T-helper 2 cell treated with Interferon-gamma antibody and Interleukin-4, amounts not matched to agents 5 μg/mL and 100 μg/mL, for 36 hours (primary cell): ENCODE measurements around the gene CYFIP2.
A peak's percentile ranks its signal among the peaks of the same experiment; 100 is the strongest.

Experiments used
- DNase-seq: peaks from one replicate; pipeline ENCODE4 v3.0.0; 2021; ENCODE audit warnings: low spot score
- H3K27ac Mint-ChIP-seq: one replicate; pipeline ENCODE4 v1.8.0; 2021; ENCODE audit warnings: mild to moderate bottlenecking, mixed read lengths
- H3K27me3 Mint-ChIP-seq: one replicate; pipeline ENCODE4 v1.8.0; 2021; ENCODE audit warnings: low read depth, mixed read lengths
- H3K36me3 Mint-ChIP-seq: one replicate; pipeline ENCODE4 v1.8.0; 2021; ENCODE audit warnings: low read depth, mixed read lengths
- H3K4me1 Mint-ChIP-seq: one replicate; pipeline ENCODE4 v1.8.0; 2021; ENCODE audit warnings: low read depth, mixed read lengths
- H3K4me3 Mint-ChIP-seq: one replicate; pipeline ENCODE4 v1.8.0; 2022; ENCODE audit warnings: mild to moderate bottlenecking, moderate library complexity, mixed read lengths
- H3K9me3 Mint-ChIP-seq: one replicate; pipeline ENCODE4 v1.8.0; 2021; ENCODE audit warnings: mixed read lengths

CYFIP2 gene

DNA sequence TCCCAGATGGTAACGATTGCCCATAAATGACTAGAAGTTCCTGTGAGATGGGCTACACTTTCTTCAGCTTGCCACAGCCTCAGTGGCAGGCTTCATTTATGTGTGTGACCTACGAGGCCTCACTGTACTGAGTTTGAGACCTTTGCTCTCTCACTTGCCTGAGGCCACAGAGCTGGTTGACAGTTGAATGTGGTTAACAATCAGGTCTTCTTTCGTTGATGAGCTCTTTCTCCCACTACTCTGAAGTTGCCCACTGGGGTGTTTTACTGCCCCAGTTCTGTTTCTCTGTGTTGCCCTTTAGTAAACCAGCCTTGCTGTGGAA lies 70.5 kb downstream of the CYFIP2 start:
- Mint-ChIP-seq H3K4me3 (no peak overlapping the region), H3K9me3 (no peaks in the 10 kb centered on the region), H3K27ac (no peak overlapping the region), H3K4me1 (no peaks in the 10 kb centered on the region), H3K36me3 (peaks cover 73% of the 10 kb centered on the region), H3K27me3 (no peaks in the 10 kb centered on the region)
- DNase-seq: no peak

- peaks cover 76% of the 10 kb centered on the region for H3K36me3 Mint-ChIP-seq
- no peaks in the 10 kb centered on the region for H3K27me3 Mint-ChIP-seq
- no peak for DNase-seq
- no peaks in the 10 kb centered on the region for H3K9me3 Mint-ChIP-seq
- H3K4me1 Mint-ChIP-seq: peaks cover 10% of the 10 kb centered on the region
- H3K27ac Mint-ChIP-seq: peak overlapping the region; percentile 49
- H3K4me3 Mint-ChIP-seq: no peak overlapping the region
Observed at GRCh38 chr5:157339409-157339808, 73.5 kb downstream of the CYFIP2 start.

- Mint-ChIP-seq H3K27me3 (no peaks in the 10 kb centered on the region), H3K36me3 (peaks cover 84% of the 10 kb centered on the region), H3K4me1 (peaks cover 14% of the 10 kb centered on the region), H3K27ac (no peak overlapping the region), H3K9me3 (no peaks in the 10 kb centered on the region), H3K4me3 (no peak overlapping the region)
- no peak for DNase-seq
Observed at GRCh38 chr5:157342822-157343402, 77.0 kb downstream of the CYFIP2 start.

DNA sequence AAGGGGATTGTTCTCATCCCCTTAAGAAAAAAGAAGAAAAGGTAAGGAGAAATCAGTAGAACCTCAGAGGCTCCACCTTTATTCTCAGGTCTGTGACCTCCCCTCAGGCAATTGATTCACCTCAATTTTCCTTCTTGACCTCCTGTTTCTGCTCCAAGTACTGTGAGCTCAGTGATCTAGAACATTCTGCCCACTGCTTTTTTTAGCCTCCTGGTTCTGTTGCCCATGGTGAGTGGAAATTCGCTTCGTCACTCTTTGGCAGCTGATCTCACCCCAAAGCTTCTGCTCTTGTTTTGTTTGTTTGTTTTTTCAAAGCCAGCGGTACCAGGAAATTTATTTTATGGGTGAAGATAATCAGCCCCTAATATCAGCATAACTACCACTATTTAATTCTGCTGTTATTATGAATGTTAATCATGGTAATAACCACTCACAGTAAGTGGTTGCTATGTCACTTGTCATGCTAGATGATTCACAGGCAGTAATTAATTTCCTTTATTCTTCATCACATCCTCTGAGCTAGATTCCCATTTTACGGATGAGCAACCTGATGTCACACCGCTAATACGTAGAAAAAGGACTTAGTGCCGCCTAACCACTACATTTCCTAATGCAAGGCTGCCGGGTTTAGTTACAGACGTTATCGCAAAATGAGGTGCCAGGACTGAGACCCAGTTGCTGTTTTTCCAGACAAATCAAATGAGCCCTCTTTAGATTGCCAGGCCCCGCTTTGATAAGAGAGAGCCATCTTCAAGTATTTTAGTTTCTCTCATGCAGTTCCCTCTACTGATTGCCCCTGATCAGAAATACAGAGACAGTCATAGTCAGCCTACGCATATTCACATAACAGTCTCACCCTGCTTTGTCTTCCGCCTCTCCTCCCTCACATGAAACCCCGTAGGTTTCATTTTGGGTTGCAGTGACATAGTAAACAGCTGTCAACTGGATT lies 78.2 kb downstream of the CYFIP2 start:
- Mint-ChIP-seq H3K36me3 (peaks cover 80% of the 10 kb centered on the region), H3K4me1 (peaks cover 15% of the 10 kb centered on the region), H3K27me3 (no peaks in the 10 kb centered on the region), H3K9me3 (no peaks in the 10 kb centered on the region), H3K27ac (peak overlapping the region; percentile 5), H3K4me3 (no peak overlapping the region)
- DNase-seq: peak; percentile 40

- H3K36me3 Mint-ChIP-seq: peaks cover 80% of the 10 kb centered on the region
- H3K4me3 Mint-ChIP-seq: no peak overlapping the region
- peaks cover 21% of the 10 kb centered on the region for H3K4me1 Mint-ChIP-seq
Observed at GRCh38 chr5:157345067-157345466, 79.1 kb downstream of the CYFIP2 start.

GRCh38 chr5:157345485-157345884 lies 79.6 kb downstream of the CYFIP2 start:
- no peak for DNase-seq
- peaks cover 25% of the 10 kb centered on the region for H3K4me1 Mint-ChIP-seq
- peak overlapping the region; percentile 21 for H3K27ac Mint-ChIP-seq
- no peak overlapping the region for H3K4me3 Mint-ChIP-seq
- H3K36me3 Mint-ChIP-seq: peaks cover 80% of the 10 kb centered on the region
- no peaks in the 10 kb centered on the region for H3K9me3 Mint-ChIP-seq
- no peaks in the 10 kb centered on the region for H3K27me3 Mint-ChIP-seq

More at GRCh38 chr5:157345067-157345466, 79.1 kb downstream of the CYFIP2 start:
- H3K9me3 Mint-ChIP-seq: no peaks in the 10 kb centered on the region
- H3K27ac Mint-ChIP-seq: peak overlapping the region; percentile 21
- no peaks in the 10 kb centered on the region for H3K27me3 Mint-ChIP-seq
- DNase-seq: no peak

DNA sequence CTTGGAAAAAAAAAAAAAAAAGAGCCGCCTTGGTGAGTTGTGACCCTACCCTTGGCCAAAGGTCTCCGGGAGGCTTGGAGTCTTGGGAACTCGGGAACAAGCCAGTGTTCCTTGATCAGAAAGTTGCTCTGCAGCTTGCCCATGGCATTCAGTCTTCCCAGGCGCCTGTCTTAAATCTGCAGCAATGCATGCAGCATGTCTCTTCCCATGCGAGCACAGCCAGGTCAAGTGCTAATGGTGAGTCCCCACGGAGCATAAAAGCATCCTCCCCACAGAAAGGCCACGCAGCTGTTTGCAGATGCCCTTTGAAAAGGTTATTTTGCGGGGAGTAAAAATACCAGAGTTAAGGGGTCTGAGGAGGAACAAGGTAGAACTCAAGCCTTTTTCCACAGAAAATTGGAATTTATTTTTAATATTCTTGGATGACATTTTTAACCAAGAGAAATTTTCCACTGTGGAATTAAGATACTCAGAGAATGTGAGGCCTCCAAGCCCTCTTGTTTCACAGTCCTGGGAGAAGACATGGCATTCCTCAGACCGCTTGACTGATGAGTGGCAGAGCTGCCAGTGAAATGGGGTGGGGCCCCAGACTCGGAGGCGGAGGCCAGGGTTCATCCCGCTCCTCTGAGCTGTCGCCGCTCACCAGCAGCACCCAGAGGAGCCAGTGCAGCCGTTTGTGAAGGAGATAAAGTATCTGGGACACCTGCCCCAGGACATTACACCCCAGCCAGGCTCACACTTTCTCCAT lies 81.6 kb downstream of the CYFIP2 start:
- Mint-ChIP-seq H3K36me3 (peaks cover 80% of the 10 kb centered on the region), H3K4me3 (no peak overlapping the region), H3K27ac (no peak overlapping the region), H3K9me3 (no peaks in the 10 kb centered on the region), H3K4me1 (peaks cover 30% of the 10 kb centered on the region), H3K27me3 (no peaks in the 10 kb centered on the region)
- DNase-seq: no peak

DNA sequence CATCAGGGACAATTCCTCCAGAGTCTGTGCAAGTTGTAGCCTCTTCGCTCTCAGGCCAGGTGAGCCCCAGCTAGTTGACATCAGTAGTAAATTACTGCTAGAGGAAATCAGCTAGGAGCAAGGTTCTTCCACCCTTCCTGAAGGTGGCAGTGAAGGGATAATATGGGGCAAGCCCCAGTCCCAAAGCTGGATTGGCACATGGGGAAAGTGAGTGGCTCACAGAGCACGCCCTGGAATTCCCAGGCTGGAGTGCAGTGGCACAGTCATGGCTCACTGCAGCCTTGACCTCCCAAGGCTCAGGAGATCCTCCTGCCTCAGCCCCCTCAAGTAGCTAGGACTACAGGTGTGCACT lies 82.1 kb downstream of the CYFIP2 start:
- Mint-ChIP-seq H3K4me1 (peaks cover 27% of the 10 kb centered on the region), H3K27ac (no peak overlapping the region), H3K27me3 (no peaks in the 10 kb centered on the region), H3K9me3 (no peaks in the 10 kb centered on the region), H3K4me3 (no peak overlapping the region), H3K36me3 (peaks cover 78% of the 10 kb centered on the region)
- no peak for DNase-seq

- Mint-ChIP-seq H3K4me1 (peaks cover 17% of the 10 kb centered on the region), H3K27me3 (no peaks in the 10 kb centered on the region), H3K27ac (peak overlapping the region; percentile 46), H3K36me3 (peaks cover 69% of the 10 kb centered on the region), H3K4me3 (no peak overlapping the region), H3K9me3 (no peaks in the 10 kb centered on the region)
- DNase-seq: peak; percentile 44
Observed at GRCh38 chr5:157350939-157351801, 85.2 kb downstream of the CYFIP2 start.

DNA sequence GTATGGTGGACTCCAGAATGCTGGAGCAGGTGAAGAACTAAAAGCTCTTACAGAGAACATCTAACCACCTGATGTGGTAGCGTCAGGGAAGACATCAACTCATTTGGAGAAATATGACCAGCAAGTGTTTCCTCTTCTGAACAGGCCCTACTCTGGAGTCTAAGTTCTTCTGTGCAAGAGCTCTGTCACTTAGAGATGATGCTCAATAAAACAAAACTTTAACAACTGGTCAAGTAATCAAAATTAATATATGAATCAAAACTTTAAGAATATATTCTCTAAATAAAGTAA lies 85.8 kb downstream of the CYFIP2 start:
- peak; percentile 14 for DNase-seq
- peaks cover 17% of the 10 kb centered on the region for H3K4me1 Mint-ChIP-seq
- no peaks in the 10 kb centered on the region for H3K9me3 Mint-ChIP-seq
- peak overlapping the region; percentile 46 for H3K27ac Mint-ChIP-seq
- H3K36me3 Mint-ChIP-seq: peaks cover 71% of the 10 kb centered on the region
- H3K27me3 Mint-ChIP-seq: no peaks in the 10 kb centered on the region
- no peak overlapping the region for H3K4me3 Mint-ChIP-seq

- Mint-ChIP-seq H3K27ac (no peak overlapping the region), H3K4me3 (no peak overlapping the region), H3K27me3 (no peaks in the 10 kb centered on the region), H3K9me3 (no peaks in the 10 kb centered on the region), H3K4me1 (peaks cover 17% of the 10 kb centered on the region), H3K36me3 (peaks cover 71% of the 10 kb centered on the region)
- DNase-seq: peak; percentile 37
Observed at GRCh38 chr5:157352756-157353340, 86.9 kb downstream of the CYFIP2 start.

DNA sequence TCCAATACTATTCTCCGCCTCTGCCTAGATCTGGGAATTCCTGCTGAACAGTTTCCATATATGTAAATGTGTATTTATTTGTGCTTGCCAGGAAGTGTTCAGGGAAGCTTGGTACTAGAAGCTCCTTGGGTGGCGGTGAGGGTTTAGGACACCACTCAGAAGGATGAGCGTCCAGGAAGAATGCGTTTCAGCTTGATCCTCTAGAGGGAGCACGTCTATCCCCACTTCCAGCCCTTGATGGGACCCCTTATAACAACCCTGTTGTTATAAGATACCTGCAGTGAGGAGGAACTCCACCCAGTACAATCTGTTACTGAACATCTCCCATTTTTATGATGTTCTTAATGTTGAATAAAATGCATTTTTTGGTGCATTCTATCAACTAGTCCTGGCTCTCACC lies 88.9 kb downstream of the CYFIP2 start:
- Mint-ChIP-seq H3K36me3 (peaks cover 76% of the 10 kb centered on the region), H3K4me1 (peaks cover 14% of the 10 kb centered on the region), H3K9me3 (no peaks in the 10 kb centered on the region), H3K27ac (no peak overlapping the region), H3K27me3 (no peaks in the 10 kb centered on the region), H3K4me3 (no peak overlapping the region)
- no peak for DNase-seq

DNA sequence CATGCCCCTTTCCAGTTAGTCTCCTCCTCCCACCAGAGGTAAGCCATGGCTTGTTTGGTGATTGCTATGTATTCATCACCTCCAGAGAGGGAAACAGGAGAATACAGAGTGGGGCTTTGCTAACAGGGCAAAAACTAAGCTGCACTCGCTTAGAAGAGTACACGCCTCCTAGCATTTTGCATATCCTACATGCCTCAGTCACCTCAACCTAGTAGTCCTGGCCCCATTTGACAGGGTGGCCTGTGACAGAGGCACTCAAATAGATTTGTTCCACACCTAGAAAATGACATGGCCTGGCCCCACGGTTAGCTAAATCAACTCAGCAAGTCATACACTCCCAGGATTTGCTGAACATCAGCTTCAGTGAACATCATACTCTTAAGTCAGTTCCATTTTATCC lies 90.7 kb downstream of the CYFIP2 start:
- Mint-ChIP-seq H3K36me3 (peaks cover 75% of the 10 kb centered on the region), H3K27me3 (no peaks in the 10 kb centered on the region), H3K4me1 (peaks cover 2% of the 10 kb centered on the region), H3K9me3 (no peaks in the 10 kb centered on the region), H3K4me3 (no peak overlapping the region), H3K27ac (no peak overlapping the region)
- no peak for DNase-seq
